ENCODE measurements around the gene PRPF6. TPM values are rescaled to one million over a fixed set of nuclear protein-coding genes. Genes with fewer than 3 reads are reported as not detected.

The PRPF6 gene
- total and polyA plus RNA-seq, 2 of the 13 experiments (the other 11 are each of a cell fraction or from before 2014, with no cell fraction given), result 63.7 to 101 TPM

- TF ChIP-seq U2AF1 (optimal IDR thresholded peaks at IDR 0.05; ENCODE audit: low read depth, low read length) (no peak), SRSF9 (IDR thresholded peaks at IDR 0.05; ENCODE audit: borderline replicate concordance, insufficient read depth, low read depth, low read length, poor library complexity, severe bottlenecking) (no peak), ESRRA (CRISPR knock-in tag; IDR thresholded peaks at IDR 0.05; ENCODE audit: low read depth) (peak; percentile 82), SNAPC4 (CRISPR knock-in tag; IDR thresholded peaks at IDR 0.05) (peak; percentile 56; the same call in 1 of the 2 replicates), SP4 (CRISPR knock-in tag; IDR thresholded peaks at IDR 0.05) (peak; percentile 59; the same call in 1 of the 2 replicates), HOXA9 (CRISPR knock-in tag; IDR thresholded peaks at IDR 0.05; ENCODE audit: borderline replicate concordance) (no peak), JUN (CRISPR knock-in tag; IDR thresholded peaks at IDR 0.05) (no peak; the same call in 1 of the 2 replicates), ZNF775 (CRISPR knock-in tag; IDR thresholded peaks at IDR 0.05; ENCODE audit: borderline replicate concordance) (no peak), ZNF549 (CRISPR knock-in tag; IDR thresholded peaks at IDR 0.05) (no peak), NCOA1 (CRISPR knock-in tag; IDR thresholded peaks at IDR 0.05) (peak; percentile 74; the same call in 1 of the 2 replicates), ZNF263 (CRISPR knock-in tag; IDR thresholded peaks at IDR 0.05) (peak; percentile 33; the same call in 1 of the 2 replicates), MYNN (CRISPR knock-in tag; IDR thresholded peaks at IDR 0.05; ENCODE audit: low read depth) (no peak), SRSF4 (IDR thresholded peaks at IDR 0.05; ENCODE audit: low read depth, low read length, poor library complexity, severe bottlenecking) (peak; percentile 56), ZNF672 (CRISPR knock-in tag; IDR thresholded peaks at IDR 0.05) (no peak), ZSCAN12 (CRISPR knock-in tag; IDR thresholded peaks at IDR 0.05) (no peak), ZNF883 (CRISPR knock-in tag; IDR thresholded peaks at IDR 0.05; ENCODE audit: not compliant biosample characterization) (no peak), MLXIP (CRISPR knock-in tag; IDR thresholded peaks at IDR 0.05; ENCODE audit: borderline replicate concordance) (no peak), MXD4 (CRISPR knock-in tag; IDR thresholded peaks at IDR 0.05) (peak; percentile 33; the same call in 1 of the 2 replicates), SRF (IDR thresholded peaks at IDR 0.05; ENCODE audit: low read depth, low read length) (no peak), MTERF4 (CRISPR knock-in tag; IDR thresholded peaks at IDR 0.05) (no peak)
These were observed 59.5 kb downstream of the PRPF6 start (continued) for GRCh38 chr20:64040231-64041039.

All from HepG2 (cell line).